Measurements from ENCODE around the gene VSTM4.

Gene VSTM4

GRCh38 chr10:49009199-49009979 is 105.9 kb downstream of the VSTM4 start:
- no peaks in the 10 kb centered on the region for H3K36me3 Mint-ChIP-seq (ENCODE audit: low read depth)
- no peak overlapping the region for H3K4me3 Mint-ChIP-seq
- peaks cover 2% of the 10 kb centered on the region for H3K4me1 Mint-ChIP-seq (ENCODE audit: low read depth)
- peaks cover 2% of the 10 kb centered on the region for H3K27me3 Mint-ChIP-seq (ENCODE audit: low read depth)
- no peaks in the 10 kb centered on the region for H3K9me3 Mint-ChIP-seq
- no peak overlapping the region for H3K27ac Mint-ChIP-seq
- no peak for DNase-seq (ENCODE audit: low spot score)

DNA sequence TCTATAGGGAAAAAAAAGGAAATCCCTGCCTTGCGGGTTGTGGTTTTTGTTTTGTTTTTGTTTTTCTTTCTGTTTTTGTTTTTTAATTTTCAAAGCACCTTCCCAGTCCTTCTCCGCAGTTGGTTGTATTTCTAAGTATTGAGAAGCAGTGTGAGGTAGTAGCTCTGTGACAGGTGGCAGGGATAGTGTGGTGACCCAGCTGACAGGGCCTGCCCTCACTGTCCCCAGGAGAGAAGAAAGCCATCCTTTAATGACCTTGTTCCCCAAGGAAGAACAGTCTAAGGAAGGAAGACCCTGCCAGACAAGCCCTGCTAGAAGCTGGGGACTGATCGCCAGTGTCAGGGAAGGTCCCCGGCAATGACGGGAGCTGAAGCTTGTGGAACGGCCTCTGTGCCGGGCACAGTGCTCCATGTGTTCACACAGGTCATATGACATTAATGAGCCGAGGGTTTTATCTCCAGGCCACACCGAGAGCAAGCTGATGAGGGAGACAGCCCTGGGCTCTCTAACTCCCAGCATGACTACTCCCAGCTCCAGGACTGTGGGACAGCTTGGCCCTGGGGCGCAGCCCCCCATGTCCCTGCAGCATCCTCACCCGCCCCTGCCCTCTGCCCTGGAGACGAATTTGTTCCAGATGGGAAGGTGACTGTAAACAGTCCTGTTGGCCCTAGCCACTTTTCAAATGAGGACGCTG is 106.7 kb downstream of the VSTM4 start:
- Mint-ChIP-seq H3K4me3 (no peak overlapping the region), H3K27ac (no peak overlapping the region), H3K27me3 (ENCODE audit: low read depth) (no peaks in the 10 kb centered on the region), H3K36me3 (ENCODE audit: low read depth) (no peaks in the 10 kb centered on the region), H3K4me1 (ENCODE audit: low read depth) (peaks cover 2% of the 10 kb centered on the region), H3K9me3 (no peaks in the 10 kb centered on the region)
- DNase-seq (ENCODE audit: low spot score): no peak

- no peak for DNase-seq (ENCODE audit: low spot score)
- Mint-ChIP-seq H3K27me3 (ENCODE audit: low read depth) (no peaks in the 10 kb centered on the region), H3K9me3 (no peaks in the 10 kb centered on the region), H3K4me1 (ENCODE audit: low read depth) (peaks cover 2% of the 10 kb centered on the region), H3K36me3 (ENCODE audit: low read depth) (no peaks in the 10 kb centered on the region), H3K4me3 (no peak overlapping the region), H3K27ac (no peak overlapping the region)
Measured at GRCh38 chr10:49008091-49008490, 107.2 kb downstream of the VSTM4 start.

GRCh38 chr10:49007129-49007528 is 108.2 kb downstream of the VSTM4 start:
- Mint-ChIP-seq H3K36me3 (ENCODE audit: low read depth) (no peaks in the 10 kb centered on the region), H3K27me3 (ENCODE audit: low read depth) (no peaks in the 10 kb centered on the region), H3K27ac (no peak overlapping the region), H3K4me3 (no peak overlapping the region), H3K4me1 (ENCODE audit: low read depth) (peaks cover 2% of the 10 kb centered on the region), H3K9me3 (no peaks in the 10 kb centered on the region)
- DNase-seq (ENCODE audit: low spot score): no peak

DNA sequence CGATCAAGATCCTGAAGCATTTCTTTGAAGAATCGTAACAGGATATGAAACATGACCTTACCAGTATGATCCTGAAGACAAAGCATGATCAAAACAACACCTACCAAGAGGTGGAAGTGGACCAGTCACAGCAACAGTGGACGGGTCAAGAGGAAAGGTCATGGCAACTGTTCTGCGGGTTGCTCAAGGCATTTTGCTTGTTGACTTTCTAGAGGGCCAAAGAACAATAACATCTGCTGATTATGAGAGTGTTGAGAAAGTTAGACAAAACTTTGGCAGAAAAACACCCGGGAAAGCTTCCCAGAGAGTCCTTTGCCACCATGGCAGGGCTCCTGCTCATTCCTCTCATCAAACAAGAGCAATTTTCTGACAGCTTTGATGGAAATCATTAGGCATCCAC is 110.1 kb downstream of the VSTM4 start:
- peaks cover 2% of the 10 kb centered on the region for H3K4me1 Mint-ChIP-seq (ENCODE audit: low read depth)
- H3K36me3 Mint-ChIP-seq (ENCODE audit: low read depth): no peaks in the 10 kb centered on the region
- H3K27me3 Mint-ChIP-seq (ENCODE audit: low read depth): no peaks in the 10 kb centered on the region
- DNase-seq (ENCODE audit: low spot score): no peak
- H3K27ac Mint-ChIP-seq: no peak overlapping the region
- no peaks in the 10 kb centered on the region for H3K9me3 Mint-ChIP-seq
- H3K4me3 Mint-ChIP-seq: no peak overlapping the region

- Mint-ChIP-seq H3K9me3 (no peaks in the 10 kb centered on the region), H3K4me3 (no peak overlapping the region), H3K27me3 (ENCODE audit: low read depth) (no peaks in the 10 kb centered on the region), H3K36me3 (ENCODE audit: low read depth) (no peaks in the 10 kb centered on the region), H3K27ac (no peak overlapping the region), H3K4me1 (ENCODE audit: low read depth) (no peaks in the 10 kb centered on the region)
- no peak for DNase-seq (ENCODE audit: low spot score)
Measured at GRCh38 chr10:49001870-49002672, 113.3 kb downstream of the VSTM4 start.

DNA sequence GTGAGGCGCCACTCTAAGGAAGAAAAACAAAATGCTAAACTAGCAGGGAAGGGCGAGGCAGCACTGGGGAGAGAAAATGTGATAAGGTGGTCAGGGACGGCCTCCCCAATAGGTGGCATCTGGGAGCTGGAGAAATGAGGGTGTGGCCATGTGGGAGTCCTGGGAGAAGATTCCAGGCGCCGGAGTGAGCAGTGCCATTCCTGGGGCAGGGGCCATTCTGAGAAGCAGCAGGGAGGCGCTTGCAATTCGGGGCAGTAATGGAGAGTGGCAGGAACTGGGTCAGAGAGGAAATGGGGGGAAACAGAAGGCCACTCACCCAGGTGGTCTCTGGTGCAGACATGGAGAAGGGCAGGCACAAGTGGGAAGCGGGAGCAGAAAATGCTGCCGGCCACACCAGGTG is 113.9 kb downstream of the VSTM4 start:
- Mint-ChIP-seq H3K36me3 (ENCODE audit: low read depth) (no peaks in the 10 kb centered on the region), H3K4me1 (ENCODE audit: low read depth) (no peaks in the 10 kb centered on the region), H3K9me3 (no peaks in the 10 kb centered on the region), H3K27ac (no peak overlapping the region), H3K4me3 (no peak overlapping the region), H3K27me3 (ENCODE audit: low read depth) (no peaks in the 10 kb centered on the region)
- no peak for DNase-seq (ENCODE audit: low spot score)

DNA sequence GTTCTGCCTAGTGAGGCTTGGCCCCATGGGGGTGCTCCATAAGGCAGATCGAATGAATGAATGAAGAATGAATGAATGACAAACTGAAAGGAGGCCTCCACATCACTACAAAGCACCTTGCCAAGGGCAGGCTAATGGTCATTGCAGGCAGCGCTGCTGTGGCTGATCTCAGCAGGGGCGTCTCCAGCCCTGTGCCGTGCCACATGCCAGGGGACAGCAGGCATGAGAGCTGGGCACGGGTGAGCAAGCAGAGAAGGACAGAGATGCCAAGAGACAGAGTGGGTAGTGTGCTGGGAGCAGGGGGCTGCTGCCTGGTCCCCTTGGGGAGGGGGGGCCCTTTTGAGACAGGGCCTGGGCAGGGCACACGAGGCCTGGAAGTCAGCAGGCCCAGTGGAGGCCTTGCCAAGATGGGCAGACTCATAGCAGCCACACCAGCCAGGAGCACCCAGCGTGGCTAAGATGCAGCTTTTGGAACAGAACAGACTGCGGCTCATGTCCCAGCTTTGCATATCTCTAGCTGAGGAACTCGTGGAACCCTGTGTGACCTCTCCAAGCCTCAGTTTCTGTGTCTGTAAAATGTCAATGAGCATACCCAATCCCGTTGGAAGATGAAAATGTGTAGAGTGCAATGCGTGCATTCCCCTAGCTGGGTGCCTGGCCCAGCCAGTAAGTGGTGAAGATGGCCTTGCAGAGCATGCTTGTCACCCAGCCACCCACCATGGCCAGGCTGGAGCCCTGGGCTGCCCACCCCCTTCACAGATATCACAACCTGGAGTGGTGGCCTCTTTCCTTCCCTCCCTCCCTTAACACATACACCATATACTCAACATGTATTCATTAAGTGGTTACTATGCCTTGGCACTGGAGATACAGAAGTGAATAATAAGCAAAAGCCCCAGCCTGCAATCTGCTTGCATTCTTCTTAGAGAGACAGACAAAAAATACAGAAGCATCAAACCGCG is 114.6 kb downstream of the VSTM4 start:
- Mint-ChIP-seq H3K36me3 (ENCODE audit: low read depth) (no peaks in the 10 kb centered on the region), H3K27me3 (ENCODE audit: low read depth) (no peaks in the 10 kb centered on the region), H3K4me3 (no peak overlapping the region), H3K9me3 (no peaks in the 10 kb centered on the region), H3K4me1 (ENCODE audit: low read depth) (no peaks in the 10 kb centered on the region), H3K27ac (no peak overlapping the region)
- no peak for DNase-seq (ENCODE audit: low spot score)

DNA sequence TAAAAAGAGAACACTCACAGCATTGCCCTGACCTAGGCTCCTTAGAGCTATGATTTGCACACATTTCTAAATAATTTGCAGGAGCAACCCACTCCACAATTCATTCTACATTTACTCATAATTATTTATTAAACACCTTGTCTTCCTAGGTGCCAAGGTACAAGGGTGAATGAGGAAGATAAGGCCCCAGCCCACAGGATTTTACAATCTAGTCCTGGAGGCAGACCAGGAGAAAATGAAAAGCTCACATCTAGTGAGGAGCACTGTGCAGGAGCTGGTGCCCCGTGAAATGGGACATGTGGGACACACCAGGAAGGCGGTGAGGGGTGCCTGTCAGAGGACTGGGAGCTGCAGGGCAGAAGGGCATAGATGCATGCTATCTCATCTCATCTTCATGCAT is 116.0 kb downstream of the VSTM4 start:
- no peak overlapping the region for H3K27ac Mint-ChIP-seq

DNA sequence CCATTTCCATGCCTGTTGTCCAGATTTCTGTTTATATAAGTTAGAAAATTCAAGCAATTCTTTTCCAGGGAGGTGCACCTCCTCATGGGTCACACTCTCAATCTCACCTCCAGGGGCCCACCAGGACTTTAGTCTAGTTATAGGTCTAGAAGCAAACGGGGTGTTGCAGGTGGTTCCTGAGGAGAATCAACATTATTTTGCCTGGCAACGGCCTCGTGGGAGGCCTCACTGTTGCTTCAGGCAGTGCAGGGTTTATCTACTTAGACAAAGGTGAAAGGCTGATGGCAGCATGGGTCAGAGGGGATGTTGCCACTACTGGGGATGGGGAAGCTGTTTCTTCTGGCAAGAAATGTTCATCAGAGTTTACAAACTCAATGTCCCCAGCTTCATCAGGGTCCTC is 119.0 kb downstream of the VSTM4 start:
- Mint-ChIP-seq H3K4me3 (no peak overlapping the region), H3K4me1 (ENCODE audit: low read depth) (no peaks in the 10 kb centered on the region), H3K27ac (no peak overlapping the region), H3K27me3 (ENCODE audit: low read depth) (no peaks in the 10 kb centered on the region), H3K9me3 (no peaks in the 10 kb centered on the region), H3K36me3 (ENCODE audit: low read depth) (no peaks in the 10 kb centered on the region)
- DNase-seq (ENCODE audit: low spot score): no peak

More for the DNA sequence above, 116.0 kb downstream of the VSTM4 start:
- H3K4me1 Mint-ChIP-seq (ENCODE audit: low read depth): no peaks in the 10 kb centered on the region
- no peaks in the 10 kb centered on the region for H3K27me3 Mint-ChIP-seq (ENCODE audit: low read depth)
- H3K4me3 Mint-ChIP-seq: no peak overlapping the region
- no peaks in the 10 kb centered on the region for H3K36me3 Mint-ChIP-seq (ENCODE audit: low read depth)
- no peak for DNase-seq (ENCODE audit: low spot score)
- no peaks in the 10 kb centered on the region for H3K9me3 Mint-ChIP-seq

GRCh38 chr10:48993627-48994026 is 121.7 kb downstream of the VSTM4 start:
- H3K4me1 Mint-ChIP-seq (ENCODE audit: low read depth): no peaks in the 10 kb centered on the region
- DNase-seq (ENCODE audit: low spot score): no peak
- H3K36me3 Mint-ChIP-seq (ENCODE audit: low read depth): no peaks in the 10 kb centered on the region
- no peak overlapping the region for H3K27ac Mint-ChIP-seq
- H3K27me3 Mint-ChIP-seq (ENCODE audit: low read depth): no peaks in the 10 kb centered on the region
- no peak overlapping the region for H3K4me3 Mint-ChIP-seq
- H3K9me3 Mint-ChIP-seq: no peaks in the 10 kb centered on the region

DNA sequence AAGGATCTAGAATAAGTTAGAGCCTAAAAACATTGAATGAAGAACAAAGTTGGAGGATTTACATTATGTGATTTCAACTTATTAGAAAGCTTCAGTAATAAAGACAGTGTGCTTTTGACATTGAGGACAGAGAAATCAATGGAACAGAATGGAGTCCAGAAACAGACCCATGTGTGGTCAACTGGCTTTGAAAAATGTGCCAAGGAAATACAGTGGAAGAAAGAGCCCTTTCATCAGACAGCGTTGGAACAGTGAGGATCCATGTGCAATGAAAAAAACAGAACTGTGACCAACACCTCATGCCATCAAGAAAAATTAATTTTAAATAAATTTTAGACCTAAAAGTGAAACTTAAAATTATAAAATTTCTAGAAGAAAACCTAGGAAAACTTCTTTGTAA is 125.1 kb downstream of the VSTM4 start:
- H3K4me3 Mint-ChIP-seq: no peak overlapping the region
- no peaks in the 10 kb centered on the region for H3K9me3 Mint-ChIP-seq

GRCh38 chr10:48985621-48986158 is 129.6 kb downstream of the VSTM4 start:
- H3K27me3 Mint-ChIP-seq (ENCODE audit: low read depth): no peaks in the 10 kb centered on the region
- no peaks in the 10 kb centered on the region for H3K36me3 Mint-ChIP-seq (ENCODE audit: low read depth)
- H3K4me1 Mint-ChIP-seq (ENCODE audit: low read depth): no peaks in the 10 kb centered on the region
- no peak overlapping the region for H3K27ac Mint-ChIP-seq
- H3K9me3 Mint-ChIP-seq: no peaks in the 10 kb centered on the region
- no peak overlapping the region for H3K4me3 Mint-ChIP-seq
- no peak for DNase-seq (ENCODE audit: low spot score)

More for the DNA sequence above, 125.1 kb downstream of the VSTM4 start:
- no peaks in the 10 kb centered on the region for H3K27me3 Mint-ChIP-seq (ENCODE audit: low read depth)
- H3K36me3 Mint-ChIP-seq (ENCODE audit: low read depth): no peaks in the 10 kb centered on the region
- H3K4me1 Mint-ChIP-seq (ENCODE audit: low read depth): no peaks in the 10 kb centered on the region
- no peak for DNase-seq (ENCODE audit: low spot score)
- H3K27ac Mint-ChIP-seq: no peak overlapping the region

All from T-helper 2 cell treated with Interferon-gamma antibody and Interleukin-4, amounts not matched to agents 5 μg/mL and 100 μg/mL, for 36 hours (primary cell).